Endodermal cell (in vitro differentiated cells): Measurements from ENCODE around the gene CATSPERD. TPM values are rescaled to one million over a fixed set of nuclear protein-coding genes. Genes with fewer than 3 reads are reported as not detected.
A peak's percentile ranks its signal among the peaks of the same experiment; 100 is the strongest.

Experiments
- DNase-seq: peaks from one replicate; pipeline ENCODE4 v3.0.0-alpha.2; 2017
- H3K27ac ChIP-seq: 2 replicates; pipeline ENCODE4 v1.5.1; 2013; ENCODE audit warnings: mild to moderate bottlenecking, low read depth, low read length, moderate library complexity
- H3K27me3 ChIP-seq: 2 replicates; pipeline ENCODE4 v1.6.1; 2013; ENCODE audit warnings: mild to moderate bottlenecking, low read length, moderate library complexity; ENCODE audit not compliant: insufficient read depth, control insufficient read depth, poor library complexity, severe bottlenecking
- H3K36me3 ChIP-seq: 2 replicates; pipeline ENCODE4 v1.7.0; 2013; ENCODE audit warnings: mild to moderate bottlenecking, low read length, moderate library complexity; ENCODE audit not compliant: control insufficient read depth, insufficient read depth
- H3K4me1 ChIP-seq: one replicate; pipeline ENCODE4 v1.7.0; 2013; ENCODE audit warnings: low read length; ENCODE audit not compliant: control insufficient read depth, insufficient read depth
- H3K4me3 ChIP-seq: 2 replicates; pipeline ENCODE4 v1.5.1; 2013; ENCODE audit warnings: mild to moderate bottlenecking, low read length, moderate library complexity
- H3K9ac ChIP-seq: 2 replicates; pipeline ENCODE4 v1.6.1; 2013; ENCODE audit warnings: mild to moderate bottlenecking, low read length, moderate library complexity; ENCODE audit not compliant: poor library complexity, severe bottlenecking; ENCODE audit errors: extremely low read depth
- H3K9me3 ChIP-seq: 2 replicates; pipeline ENCODE4 v1.6.1; 2013; ENCODE audit warnings: mild to moderate bottlenecking, low read length, moderate library complexity; ENCODE audit not compliant: control insufficient read depth
- H3K27ac Mint-ChIP-seq: 2 replicates; pipeline ENCODE4 v1.8.0; 2020; ENCODE audit warnings: mixed read lengths
- H3K27me3 Mint-ChIP-seq: 2 replicates; pipeline ENCODE4 v1.8.0; 2021; ENCODE audit warnings: mild to moderate bottlenecking, mixed read lengths; ENCODE audit not compliant: insufficient read depth
- H3K36me3 Mint-ChIP-seq: 2 replicates; pipeline ENCODE4 v1.8.0; 2020; ENCODE audit warnings: low read depth, mixed read lengths
- H3K4me1 Mint-ChIP-seq: 2 replicates; pipeline ENCODE4 v1.8.0; 2020; ENCODE audit warnings: mixed read lengths
- H3K4me3 Mint-ChIP-seq: 2 replicates; pipeline ENCODE4 v1.8.0; 2020; ENCODE audit warnings: mild to moderate bottlenecking, moderate library complexity, mixed read lengths
- H3K9me3 Mint-ChIP-seq: 2 replicates; pipeline ENCODE4 v1.8.0; 2020; ENCODE audit warnings: mild to moderate bottlenecking, mixed read lengths
- CTCF ChIP-seq: fragments of 200-600 bp; sonication (generic); conservative IDR thresholded peaks from 2 replicates; pipeline ENCODE4 v1.5.0; 2021; ENCODE audit warnings: antibody characterized with exemption, mild to moderate bottlenecking
- WGBS, 2 experiments: methylation state at CpG; one replicate each; pipeline versions ENCODE4 v1.1.5 to v1.1.7; 2013; ENCODE audit warnings: missing lambda C conversion rate in 2 of 2, mixed read lengths in 1 of 2; ENCODE audit not compliant: insufficient coverage in 1 of 2, insufficient read length in 1 of 2; 5-methylcytosine and 5-hydroxymethylcytosine counted together
- total RNA-seq, 2 donors: library from RNA; stranded (reverse); fragmentation: NEBNext Ultra II Directional in 1 of 2; extraction: Animal tissue kit (Norgen Biotek cat#: 25700) in 1 of 2; gene quantifications; 2 replicates in 1 of 2; 3 replicates in 1 of 2; pipeline ENCODE4 v1.2.1, GENCODE V29; 2021

CATSPERD gene
- total RNA-seq, 2 donors from 2014 or later, result not detected

DNA sequence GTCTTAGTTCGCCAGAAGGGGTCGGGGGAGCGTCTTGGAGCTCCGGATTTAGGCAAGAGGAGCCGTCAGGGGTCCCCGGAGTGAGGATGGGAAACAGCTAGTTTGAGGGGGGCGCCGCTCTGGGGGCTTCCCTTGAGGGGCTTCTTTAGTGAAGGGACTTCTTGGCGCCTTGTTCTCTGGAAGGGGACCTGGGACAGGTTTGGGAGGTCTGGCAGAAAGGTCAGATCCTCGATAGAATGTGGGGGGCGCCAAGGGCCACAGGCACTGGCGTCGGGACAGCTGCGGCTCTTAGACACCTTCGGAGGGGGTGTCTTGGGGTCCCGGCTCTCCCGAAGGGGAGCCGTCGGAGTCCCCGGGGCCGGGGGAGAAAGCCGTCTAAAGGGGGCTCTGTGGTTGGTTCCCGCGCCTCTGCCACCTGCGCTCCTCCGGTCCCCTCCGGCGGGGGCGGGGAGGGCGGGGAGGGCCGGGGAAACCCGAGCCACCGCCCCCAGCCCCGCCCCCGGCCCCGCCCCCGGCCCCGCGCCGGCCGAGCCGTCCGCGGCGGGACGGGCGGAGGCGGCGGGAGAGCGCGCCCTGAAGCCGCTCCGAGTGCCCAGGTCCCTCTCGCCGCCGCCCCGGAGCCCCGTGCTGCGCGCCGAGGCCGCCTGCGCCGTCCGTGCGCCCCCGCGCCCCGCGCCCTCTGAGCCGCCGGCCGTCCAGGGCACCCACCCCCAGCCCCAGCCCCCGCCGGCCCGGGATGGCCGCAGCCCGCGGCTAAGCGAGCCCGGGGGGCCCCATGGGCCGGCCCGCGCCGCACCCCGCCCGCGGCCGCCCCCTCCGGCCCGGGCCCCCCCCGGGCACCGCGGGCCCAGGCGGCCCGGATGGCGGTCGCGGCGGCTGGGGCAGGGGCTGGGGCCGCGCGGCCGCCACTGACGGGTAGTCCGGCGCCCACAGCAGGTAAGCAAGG, 84.4 kb downstream of the CATSPERD start, which contains the start of gene NRTN:
Gene NRTN, plus strand, starts transcription at position 552 of the 946 bp plus-strand sequence. CDS start 19,099 bp downstream, outside the sequence.
- H3K27me3 ChIP-seq, result peaks cover 19% of the 10 kb centered on the region
- WGBS, 2 experiments, result 1 to 2% methylated on average over 12 to 102 of the region's 107 CpGs
- TF ChIP-seq CTCF, result no peak
- H3K27ac Mint-ChIP-seq, result peak within 1 kb of the TSS; percentile 68
- no peak within 1 kb of the TSS for H3K9ac ChIP-seq
- peak; percentile 84 for DNase-seq
- no peaks in the 10 kb centered on the region for H3K4me1 ChIP-seq
- H3K9me3 Mint-ChIP-seq, result no peaks in the 10 kb centered on the region
- H3K4me3 Mint-ChIP-seq, result peak within 1 kb of the TSS; percentile 62
- H3K27me3 Mint-ChIP-seq, result peaks cover 31% of the 10 kb centered on the region
- H3K36me3 Mint-ChIP-seq, result no peaks in the 10 kb centered on the region
- peak within 1 kb of the TSS; percentile 71 for H3K4me3 ChIP-seq
- no peak within 1 kb of the TSS for H3K27ac ChIP-seq
- H3K36me3 ChIP-seq, result no peaks in the 10 kb centered on the region
- peaks cover 8% of the 10 kb centered on the region for H3K4me1 Mint-ChIP-seq
- H3K9me3 ChIP-seq, result no peaks in the 10 kb centered on the region

- Mint-ChIP-seq H3K4me3 (peak overlapping the region; percentile 62), H3K36me3 (no peaks in the 10 kb centered on the region), H3K4me1 (peaks cover 8% of the 10 kb centered on the region), H3K27ac (no peak overlapping the region), H3K27me3 (peaks cover 31% of the 10 kb centered on the region), H3K9me3 (no peaks in the 10 kb centered on the region)
- Histone ChIP-seq H3K4me1 (no peaks in the 10 kb centered on the region), H3K36me3 (no peaks in the 10 kb centered on the region), H3K9ac (no peak overlapping the region), H3K9me3 (no peaks in the 10 kb centered on the region), H3K4me3 (peak overlapping the region; percentile 69), H3K27ac (no peak overlapping the region), H3K27me3 (peaks cover 19% of the 10 kb centered on the region)
- peak; percentile 97 for DNase-seq
- peak; percentile 92 for TF ChIP-seq CTCF
- WGBS, 2 experiments, result 2 to 5% methylated on average over 8 to 46 of the region's 46 CpGs
These were observed 85.2 kb downstream of the CATSPERD start for GRCh38 chr19:5805462-5806132.

- peaks cover 29% of the 10 kb centered on the region for H3K27me3 Mint-ChIP-seq
- no peak overlapping the region for H3K9ac ChIP-seq
- H3K4me3 Mint-ChIP-seq, result peak overlapping the region; percentile 62
- H3K4me1 ChIP-seq, result no peaks in the 10 kb centered on the region
- H3K9me3 Mint-ChIP-seq, result no peaks in the 10 kb centered on the region
- H3K27ac ChIP-seq, result no peak overlapping the region
- H3K9me3 ChIP-seq, result no peaks in the 10 kb centered on the region
- H3K36me3 Mint-ChIP-seq, result no peaks in the 10 kb centered on the region
- no peak for TF ChIP-seq CTCF
- H3K4me1 Mint-ChIP-seq, result peaks cover 8% of the 10 kb centered on the region
- no peak overlapping the region for H3K27ac Mint-ChIP-seq
- no peaks in the 10 kb centered on the region for H3K36me3 ChIP-seq
- WGBS, 2 experiments, result 30% methylated on average over 6 of the region's 6 CpGs; no CpG with 5 or more reads in 1 of the 2 experiments
- peaks cover 19% of the 10 kb centered on the region for H3K27me3 ChIP-seq
- no peak for DNase-seq
- no peak overlapping the region for H3K4me3 ChIP-seq
These were observed 85.7 kb downstream of the CATSPERD start for GRCh38 chr19:5806133-5806489.
